IPS-NIHi11 (cell line): Measurements from ENCODE around the gene SLC24A4.
A peak's percentile ranks its signal among the peaks of the same experiment; 100 is the strongest.
"Not testable (repeated sequence)": the region's sequence is repeated elsewhere in the genome, so short reads cannot be mapped to it uniquely, and the experiment has no call there.

ENCODE experiments used
- DNase-seq: peaks from one replicate; pipeline ENCODE4 v3.0.0; 2012; ENCODE audit warnings: mixed read lengths, low spot score

SLC24A4 gene

DNA sequence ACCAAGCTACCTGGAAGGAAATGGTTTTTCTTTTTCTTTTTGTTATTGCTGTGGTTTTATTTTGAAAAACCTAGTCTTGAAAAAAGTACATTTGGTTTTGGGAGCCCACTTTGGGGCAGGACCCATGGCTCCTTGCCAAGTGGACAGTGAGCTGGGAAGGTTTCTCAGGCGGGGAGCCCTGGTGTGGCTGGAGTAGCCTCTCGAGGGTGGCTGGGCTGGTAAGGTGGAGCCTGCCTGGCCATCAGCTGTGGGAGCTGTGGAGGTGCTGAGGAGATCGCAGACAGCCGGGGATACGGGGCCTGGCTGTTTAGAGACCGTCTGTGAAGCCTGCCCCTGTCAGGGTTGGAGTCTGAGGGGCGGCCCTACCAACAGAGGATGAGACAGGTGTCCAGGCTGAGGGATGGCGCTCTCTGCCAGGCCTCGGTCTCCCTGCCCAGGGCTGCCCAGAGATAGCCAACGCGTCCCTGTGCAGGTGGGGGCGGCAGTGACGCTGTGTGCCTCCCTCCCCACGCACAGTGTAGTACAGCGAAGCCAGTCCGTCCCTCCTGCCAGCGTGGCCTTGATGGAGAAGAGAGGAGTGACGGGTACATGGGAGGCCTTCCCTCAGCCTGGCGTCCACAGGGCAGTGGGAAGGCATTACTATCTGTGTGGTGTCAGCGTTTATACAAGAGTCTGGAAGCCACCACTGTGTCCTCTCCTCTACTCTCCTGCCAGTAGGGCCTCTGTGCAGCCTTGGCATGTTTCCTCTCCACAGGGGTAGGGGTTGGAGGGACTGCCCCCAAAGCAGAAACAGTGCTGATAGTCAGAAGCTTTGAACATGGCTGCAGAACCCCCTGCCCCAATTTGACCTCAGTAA is 196.5 kb downstream of the SLC24A4 start:
- DNase-seq = no peak

DNA sequence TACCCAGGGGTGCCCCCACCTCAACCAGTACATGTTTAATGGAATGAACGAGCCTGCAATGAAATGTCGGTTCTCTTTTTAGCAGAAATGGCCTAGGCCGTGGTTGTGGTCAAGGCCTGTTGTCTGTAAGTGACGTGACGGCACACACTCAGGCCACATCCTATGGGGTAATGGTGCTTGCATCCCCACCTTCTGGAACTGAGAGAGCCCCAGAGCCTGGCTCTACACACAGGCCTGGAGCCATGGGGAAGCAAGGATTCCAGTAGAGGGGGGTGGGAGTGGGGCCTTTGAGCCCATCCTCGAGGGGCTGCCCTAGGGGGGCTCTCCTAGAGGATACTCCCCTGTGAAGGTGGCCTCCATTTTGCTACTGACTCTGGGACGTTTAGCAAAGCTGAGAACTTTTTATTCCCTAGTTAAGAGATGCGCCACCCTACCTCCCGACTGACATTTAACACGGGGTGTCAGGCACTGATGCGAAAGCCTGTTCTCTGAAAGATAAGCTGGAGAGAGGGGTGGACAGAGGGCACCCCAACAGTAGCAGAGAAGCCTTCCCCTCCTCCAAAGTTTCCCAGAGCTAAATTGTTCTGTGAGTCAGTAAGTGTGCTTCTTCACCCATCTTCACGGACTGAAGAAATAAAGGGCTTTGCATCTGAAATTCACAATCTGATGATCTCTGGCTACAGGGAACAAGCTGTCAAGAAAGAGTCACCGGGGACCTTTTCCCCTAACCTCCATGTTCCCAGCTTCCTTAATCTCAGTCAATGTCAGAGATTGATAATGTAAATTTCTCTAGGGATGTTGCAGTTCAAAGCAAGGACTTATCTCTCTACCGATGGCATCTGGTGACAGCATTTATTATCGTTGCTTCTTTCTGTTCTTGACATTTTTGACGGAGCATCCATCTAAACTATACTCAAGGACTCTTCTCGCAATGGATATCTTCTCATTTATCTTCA is 197.4 kb downstream of the SLC24A4 start:
- DNase-seq = no peak

DNA sequence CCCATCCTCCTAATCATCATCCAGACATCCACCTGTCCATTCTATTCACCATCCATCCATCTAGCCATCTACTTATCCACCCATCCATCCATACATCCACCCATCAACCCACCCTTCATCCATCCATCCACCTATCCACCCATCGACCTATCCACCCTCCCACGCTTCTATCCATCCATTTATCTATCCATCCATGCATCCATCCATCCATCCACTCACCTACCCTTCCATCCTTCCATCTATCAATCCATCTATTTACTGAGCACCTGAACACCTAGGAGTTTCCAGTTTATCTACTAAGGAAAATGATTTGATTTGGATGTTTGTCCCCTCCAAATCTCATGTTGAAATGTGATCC is 198.1 kb downstream of the SLC24A4 start:
- no peak for DNase-seq

DNA sequence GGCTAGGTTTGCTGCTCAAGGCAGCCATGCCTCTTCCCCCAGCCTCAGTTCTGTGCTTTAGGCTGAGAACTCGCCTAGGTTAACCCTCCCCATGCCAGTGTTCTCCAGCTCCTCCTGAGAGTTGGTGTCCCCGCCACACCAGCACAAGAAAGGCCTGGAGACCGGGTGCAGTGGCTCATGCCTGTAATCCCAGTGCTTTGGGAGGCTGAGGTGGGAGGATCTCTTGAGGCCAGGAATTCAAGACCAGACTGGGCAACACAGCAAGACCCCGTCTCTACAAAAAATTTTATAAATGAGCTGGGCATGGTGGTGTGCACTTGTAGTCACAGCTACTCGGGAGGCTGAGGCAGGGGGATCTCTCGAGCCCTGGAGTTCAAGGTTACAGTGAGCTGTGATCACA is 200.8 kb downstream of the SLC24A4 start:
- DNase-seq = no peak

DNA sequence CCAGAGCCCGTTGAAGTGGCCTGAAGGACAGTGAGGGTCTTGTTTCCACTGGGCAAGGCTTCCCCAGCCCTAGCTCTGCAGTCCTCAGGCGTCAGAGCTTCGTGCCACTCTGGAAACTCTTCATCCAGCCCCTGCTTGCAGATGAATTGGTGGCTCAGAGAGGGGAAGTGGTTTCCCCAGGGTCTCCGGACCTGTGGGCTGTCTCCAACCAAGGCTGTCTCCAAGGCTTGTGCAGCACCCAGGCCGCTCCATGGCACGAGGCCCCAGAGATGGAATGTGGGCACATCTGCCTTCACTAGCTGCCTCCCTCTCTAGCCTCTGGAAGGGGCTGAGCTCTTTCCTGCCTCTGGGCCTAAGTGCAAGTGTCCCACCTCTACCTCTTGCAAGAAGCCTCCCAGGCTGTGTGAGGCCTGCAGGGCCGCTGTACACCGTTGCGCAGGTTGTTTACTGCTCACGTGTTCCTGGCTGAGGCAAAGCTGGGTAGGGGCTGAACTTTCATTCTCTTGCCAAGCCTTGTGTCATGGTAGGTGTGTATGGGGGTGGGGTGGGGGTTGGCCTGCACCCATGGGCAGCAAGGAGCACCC is 201.7 kb downstream of the SLC24A4 start:
- no peak for DNase-seq

DNA sequence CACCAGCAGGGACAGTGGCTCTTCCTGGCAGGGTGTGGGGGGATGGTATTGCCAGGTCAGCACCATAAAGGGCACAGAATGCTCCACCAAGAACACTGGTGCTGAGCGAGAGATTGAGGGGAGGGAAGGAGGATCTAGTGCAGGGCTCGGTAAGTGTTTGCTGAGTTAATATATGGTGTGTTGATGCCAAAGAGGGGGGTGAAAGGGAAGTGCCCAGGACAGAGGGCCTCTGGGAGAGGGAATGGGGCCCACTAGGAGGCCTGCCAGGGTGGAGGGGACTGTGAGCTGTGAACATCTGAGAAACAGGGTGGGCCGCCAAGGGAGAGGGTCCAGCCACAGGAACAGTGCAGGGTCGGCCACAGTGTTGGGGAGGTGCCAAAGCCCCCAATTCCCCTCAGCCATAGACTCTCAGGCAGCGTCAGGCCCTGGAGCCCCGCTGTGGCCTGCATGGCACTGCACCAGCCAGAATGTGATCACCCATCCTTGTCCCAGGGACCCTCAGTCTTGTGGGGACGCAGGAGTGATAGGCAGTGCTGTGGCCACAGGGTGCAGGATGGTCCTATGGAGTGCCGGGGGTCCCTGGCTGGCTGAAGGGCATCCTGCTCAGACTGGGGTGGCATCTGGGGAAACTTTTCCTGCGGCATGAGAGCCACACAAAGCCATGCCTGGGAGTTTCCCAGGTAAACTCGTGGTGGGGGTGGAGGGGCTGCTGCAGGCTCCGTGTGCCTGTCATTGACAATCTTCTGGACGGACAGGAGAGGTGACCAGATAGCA is 202.5 kb downstream of the SLC24A4 start:
- DNase-seq = no peak

DNA sequence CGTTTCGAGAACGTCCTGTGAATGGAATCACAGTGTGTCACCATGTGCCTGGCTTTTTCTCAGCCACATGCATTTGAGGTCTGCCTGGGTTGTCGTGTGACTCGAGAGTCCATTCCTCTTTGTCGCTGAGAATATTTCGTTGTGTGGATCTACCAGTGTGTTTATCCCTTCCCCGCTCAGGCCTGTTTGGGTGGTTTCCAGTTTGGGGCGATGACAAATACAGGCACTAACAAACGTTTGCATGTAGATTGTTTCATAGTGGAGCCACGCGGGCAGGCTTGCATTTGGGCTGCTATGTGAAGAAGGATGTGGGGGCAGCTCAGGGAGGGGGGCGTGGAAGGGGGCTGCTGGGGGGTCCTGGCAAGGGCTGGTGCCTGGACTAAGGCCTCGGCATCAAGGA is 204.8 kb downstream of the SLC24A4 start:
- DNase-seq = no peak

DNA sequence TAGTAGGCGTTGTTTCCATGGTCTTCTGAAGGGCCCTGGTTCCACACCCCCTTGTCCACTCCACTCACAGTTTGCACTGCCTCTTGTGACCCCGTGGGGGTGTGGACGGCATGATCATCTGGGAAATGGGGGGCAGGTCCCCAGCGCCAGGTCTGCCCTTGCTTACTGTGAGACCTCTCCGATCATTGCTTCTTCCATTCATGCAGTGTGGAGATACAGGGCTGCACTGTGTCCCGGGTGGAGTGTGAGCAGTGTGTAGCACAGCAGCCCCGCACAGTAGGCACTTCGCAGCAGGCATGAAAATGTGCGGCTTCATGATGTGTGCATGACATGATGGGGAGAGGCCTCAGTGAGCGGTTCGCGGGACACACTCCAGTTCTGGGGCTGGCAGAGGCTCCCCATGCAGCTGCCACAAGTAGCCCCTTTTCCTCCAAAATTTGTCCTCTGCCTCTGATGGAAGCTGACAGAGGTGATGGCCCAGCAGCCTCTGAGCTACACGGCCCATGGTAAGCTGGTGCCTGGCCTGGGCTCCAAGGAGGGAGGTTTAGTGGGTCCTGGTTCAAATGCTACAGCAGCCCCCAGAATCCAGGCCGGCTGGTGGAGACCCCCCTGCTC is 205.6 kb downstream of the SLC24A4 start:
- no peak for DNase-seq

DNA sequence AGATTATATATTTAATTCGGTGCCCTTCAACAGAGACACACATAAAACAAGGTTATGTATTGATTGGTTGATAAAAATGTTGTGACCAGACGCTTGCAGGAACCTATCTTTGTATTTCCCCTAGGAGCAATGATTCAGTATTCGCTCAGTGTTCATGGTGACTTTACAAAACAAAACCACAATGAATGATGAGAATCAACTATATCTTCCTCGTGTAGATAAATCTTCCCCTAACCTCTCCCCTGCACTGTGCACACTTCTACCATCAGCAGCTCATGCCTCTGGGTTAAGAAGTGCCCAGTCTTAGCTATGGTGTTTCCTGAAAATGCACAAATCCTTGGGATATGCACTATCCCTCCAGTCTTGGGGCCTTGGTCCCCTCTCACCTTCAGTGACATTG is 206.9 kb downstream of the SLC24A4 start:
- no peak for DNase-seq

DNA sequence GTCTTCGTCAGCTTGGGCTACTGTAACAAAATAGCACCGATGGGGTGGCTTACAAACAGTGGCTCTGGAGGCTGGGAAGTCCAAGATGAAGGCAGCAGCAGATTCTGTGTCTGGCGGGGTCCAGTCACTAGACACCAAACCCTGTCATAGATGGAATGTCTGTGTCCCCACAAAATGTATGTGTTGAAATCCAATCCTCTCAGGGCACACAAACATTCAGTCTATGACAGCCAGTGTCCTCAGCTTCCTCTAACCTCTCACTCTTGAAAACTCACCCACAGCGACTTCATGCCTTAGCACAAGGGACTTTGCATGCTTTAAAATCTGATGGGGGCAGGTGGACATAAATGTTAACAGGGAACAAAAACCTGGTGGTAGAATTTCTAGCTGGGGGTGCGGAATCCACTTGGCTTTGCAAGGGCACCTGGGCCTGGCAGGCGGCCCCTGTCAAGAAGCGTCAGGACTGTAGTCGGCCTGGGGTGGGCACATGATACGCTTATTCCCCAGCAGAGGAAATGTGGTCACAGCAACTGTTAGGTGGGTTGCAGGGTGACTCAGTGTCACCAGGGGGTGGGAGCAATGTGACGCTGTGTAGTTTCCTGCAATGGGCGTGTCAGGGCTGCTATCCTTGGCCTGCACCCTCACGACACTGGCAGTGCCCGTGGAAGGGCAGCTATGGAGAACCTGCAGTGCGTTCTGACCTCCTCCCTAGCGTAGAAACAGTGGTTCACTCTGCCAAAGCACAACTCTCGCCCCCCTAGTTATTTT is 208.3 kb downstream of the SLC24A4 start:
- no peak for DNase-seq

DNA sequence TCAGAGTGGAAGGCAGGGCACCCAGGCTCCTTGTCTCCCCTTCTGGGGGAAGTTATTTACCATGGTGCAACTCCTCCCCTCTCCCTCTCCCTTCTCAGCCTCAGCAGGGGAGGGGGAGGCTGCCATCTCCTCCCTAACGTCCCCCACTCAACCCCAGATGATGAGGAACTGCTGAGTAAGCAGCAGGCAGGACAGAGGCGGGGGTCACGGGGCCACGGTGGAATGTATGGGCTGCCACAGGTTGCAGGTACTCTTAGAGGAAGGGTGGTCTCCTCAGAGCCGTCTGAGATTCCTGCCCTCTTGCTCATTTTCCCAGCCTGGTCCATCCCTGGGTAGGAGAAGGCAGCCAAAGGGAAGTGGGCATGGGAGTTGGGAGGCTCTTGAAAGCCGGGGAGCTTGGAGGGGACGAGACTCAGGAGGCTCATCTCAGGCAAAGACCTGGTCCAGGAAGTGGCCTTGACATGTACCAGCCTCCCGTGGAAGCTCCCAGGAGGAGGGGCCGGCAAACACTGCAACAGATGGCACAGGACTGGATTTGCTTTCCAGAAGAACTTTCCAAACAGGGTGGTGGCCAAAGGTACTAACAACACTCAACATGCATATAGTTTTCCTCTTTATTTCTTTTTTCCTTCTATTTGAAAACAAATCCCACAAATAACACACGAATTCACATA is 209.7 kb downstream of the SLC24A4 start:
- DNase-seq = no peak

DNA sequence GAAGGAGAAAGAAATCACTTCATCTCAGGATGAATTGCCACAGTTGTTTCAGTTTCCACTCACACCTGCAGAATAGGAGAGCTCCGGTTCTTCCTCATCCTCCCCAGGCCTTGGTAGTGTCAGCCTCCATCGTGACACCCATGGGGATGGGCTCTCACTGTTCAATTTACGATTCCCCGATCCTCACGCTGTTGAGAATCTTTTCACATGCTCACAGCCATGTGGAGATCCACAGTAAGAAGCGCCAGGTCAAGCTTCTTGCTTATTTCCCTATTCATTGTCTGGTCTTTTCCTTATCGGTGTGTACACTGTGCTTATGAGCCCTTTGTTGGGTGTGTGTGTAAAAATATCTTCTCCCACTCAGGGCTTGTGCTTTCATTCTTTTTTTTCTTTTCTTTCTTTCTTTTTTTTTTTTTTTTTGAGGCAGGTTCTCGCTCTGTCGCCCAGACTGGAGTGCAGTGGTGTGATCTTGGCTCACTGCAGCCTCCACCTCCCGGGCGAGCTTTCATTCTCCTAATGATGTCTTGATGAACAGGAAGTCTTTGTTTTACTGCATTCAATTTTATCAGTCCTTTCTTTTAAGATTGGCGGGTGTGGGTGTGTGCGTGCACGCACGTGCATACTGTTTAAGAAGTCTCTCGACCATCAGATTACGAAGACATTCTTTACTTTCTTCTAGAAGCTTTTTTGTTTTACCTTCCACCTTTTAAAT is 212.1 kb downstream of the SLC24A4 start:
- DNase-seq = no peak

DNA sequence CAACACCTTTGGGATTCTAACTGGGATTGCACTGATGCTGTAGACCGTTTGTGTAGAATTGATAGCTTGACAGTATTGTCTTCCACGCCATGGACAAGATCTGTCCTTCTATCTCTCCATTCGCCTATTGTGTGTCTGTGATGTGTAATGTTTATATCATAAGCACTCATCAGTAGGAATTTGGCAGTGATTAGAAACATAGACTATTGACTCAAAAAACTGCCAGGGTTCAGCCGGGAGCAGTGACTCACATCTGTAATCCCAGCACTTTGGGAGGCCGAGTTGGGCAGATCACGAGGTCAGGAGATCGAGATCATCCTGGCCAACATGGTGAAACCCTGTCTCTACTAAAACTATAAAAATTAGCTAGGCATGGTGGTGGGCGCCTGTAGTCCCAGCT is 213.3 kb downstream of the SLC24A4 start:
- DNase-seq = not testable (repeated sequence)

DNA sequence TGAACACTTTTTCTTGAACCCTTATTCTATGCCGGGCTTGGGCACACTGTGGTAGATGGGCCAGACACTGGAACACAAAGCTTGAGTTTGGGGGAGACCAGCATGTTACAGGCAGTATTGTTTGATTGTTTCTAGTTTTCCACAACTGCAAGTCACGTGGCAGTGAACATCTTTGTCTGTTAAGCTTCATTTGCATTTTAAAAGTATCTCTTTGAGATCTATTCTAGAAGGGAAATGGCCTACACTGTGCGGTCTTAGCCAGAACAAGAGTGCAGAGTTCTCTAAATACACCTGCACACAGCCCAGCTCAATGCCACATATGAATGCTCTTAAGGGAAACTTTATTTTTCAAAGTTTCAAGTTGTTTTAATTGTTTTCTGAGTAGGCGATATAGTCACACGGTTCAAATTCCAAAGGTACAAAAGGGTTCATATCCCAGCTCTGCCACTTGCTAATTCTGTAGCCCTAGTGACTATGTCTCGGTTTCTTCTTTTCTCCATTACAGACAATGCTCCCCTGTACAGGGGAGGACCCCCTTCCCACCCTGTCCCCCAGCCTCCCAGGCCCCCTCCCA is 215.5 kb downstream of the SLC24A4 start:
- no peak for DNase-seq

DNA sequence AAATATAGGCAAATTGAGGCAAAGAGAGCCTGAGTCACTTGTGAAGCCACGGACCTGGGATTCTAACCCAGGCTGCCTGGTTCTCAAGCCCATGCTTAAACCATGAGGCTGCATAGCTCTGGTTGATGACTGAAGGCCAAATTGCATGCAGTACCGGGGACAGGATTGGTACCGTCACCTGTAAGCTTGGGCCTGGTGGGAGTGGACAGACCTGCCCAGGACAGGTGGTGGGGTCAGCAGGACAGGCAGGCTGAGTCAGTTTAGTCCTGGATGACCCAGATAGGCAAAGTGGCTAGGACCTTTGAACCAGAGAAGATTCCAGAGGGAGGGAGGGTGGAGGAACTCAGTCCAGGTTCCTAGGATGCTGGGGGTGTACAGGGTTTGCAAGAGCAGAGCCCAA is 216.5 kb downstream of the SLC24A4 start:
- no peak for DNase-seq

DNA sequence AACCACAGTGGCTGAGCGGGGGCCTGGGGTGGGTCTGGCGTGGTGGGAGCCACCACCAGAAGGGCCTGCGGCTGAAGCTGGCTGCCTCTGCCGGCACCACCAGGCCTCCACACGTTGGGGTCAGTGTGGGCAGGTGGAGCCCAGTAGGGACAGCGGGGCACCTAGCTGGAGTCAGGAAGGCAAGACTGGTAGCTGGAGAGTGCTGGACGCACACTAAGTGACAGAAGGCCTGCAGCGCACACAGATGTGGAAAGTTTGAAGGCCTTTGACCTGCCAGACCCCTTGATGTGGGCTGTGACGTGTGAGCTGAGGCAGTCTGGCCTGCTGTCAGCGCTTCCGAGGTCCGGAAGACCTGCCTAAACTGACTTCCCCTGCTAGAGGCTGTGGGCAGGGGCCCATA is 216.9 kb downstream of the SLC24A4 start:
- DNase-seq = no peak

DNA sequence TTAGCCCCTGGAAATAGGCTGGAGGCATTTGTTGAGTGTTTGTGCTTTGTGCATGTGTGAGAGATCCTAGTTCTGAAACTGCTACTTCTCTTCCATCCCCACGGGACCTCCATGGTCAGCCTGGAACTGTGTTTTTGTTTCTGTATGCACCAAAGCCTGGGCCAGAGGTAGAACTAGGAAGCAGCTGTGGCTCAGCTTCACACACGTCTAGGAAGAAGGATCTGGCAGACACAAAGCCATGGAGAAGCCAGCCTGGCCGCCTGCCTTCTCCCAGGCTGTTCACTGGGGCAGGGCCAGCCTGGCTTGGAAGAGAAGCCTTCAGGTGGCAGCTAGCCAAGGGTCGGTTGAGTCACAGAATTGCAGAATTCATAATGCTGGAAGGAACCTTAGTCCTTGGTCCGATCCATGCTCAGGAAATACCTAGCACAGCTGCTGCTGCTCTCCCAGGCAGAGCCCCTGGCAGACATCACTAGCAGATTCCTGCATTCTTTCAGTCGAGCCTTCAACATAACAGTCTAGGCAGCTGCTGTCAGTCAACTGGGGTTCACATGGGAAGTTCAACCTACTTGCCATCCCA is 217.6 kb downstream of the SLC24A4 start:
- DNase-seq = peak; percentile 66

DNA sequence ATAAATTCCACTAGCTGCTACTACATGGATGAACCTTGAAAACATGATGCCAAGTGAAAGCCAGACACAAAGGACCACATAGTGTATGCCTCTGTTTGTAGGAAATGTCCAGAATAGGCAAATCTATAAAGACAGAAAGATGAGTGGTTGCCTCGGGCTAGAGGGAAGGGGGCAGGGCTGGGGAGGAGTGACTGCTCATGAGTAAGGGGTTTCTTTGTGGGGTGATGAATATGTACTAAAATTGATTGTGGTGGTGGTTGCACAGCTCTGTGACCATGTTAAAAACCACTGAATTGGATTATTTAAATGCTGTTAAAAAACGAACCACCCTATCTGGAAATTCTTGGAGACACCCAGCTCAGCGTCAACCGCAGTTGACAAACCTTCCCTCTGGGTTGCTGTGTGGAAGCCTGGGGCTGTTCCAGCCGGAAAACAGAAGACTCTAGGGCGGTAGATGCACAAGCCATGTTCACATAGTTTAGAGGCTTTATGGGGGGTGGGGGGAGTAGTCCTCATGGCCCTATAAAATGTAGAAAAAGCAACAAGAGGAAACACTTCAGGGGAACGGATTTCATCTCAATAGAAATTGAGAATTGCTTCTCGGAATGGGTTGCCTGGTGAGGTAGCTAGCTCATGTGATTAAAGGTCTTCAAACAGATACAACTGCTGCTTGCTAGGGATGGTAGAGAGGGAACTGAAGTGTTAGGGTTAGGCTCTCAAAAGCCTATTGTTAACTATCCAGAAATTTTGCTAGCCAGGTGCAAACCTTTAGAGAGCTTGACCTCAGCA is 220.0 kb downstream of the SLC24A4 start:
- no peak for DNase-seq
